Right lobe of liver (tissue), 4 donors: Measurements from ENCODE around the gene DNAJB6.

Experiments
- CTCF ChIP-seq, 4 donors: fragments of 200-600 bp in 3 of 4; fragments of 450-650 bp in 1 of 4; IDR thresholded peaks; one replicate each; pipeline versions ENCODE4 v1.5.1 to v1.8.0; 2016 to 2022; ENCODE audit warnings: antibody characterized with exemption in 4 of 4, mild to moderate bottlenecking in 2 of 4
- POLR2A ChIP-seq: fragments of 450-650 bp; IDR thresholded peaks from one replicate; pipeline ENCODE4 v1.6.1; 2017; ENCODE audit warnings: antibody characterized with exemption, mild to moderate bottlenecking
- donor health status: DM: no; HTN: no; CAD: no.
- donor health status: DM: no; HTN: no; CAD: no.
- donor health status: DM: no; HTN: yes; CAD: no.

- TF ChIP-seq CTCF (IDR thresholded peaks at IDR 0.05) (no peak), POLR2A (no peak)
Measured at GRCh38 chr7:157358753-157359096, 21.9 kb downstream of the DNAJB6 start.
